K562 (cell line): ENCODE measurements around the gene TRIM38. TPM values are rescaled to one million over a fixed set of nuclear protein-coding genes. Genes with fewer than 3 reads are reported as not detected.
A peak's percentile ranks its signal among the peaks of the same experiment; 100 is the strongest.

Source experiments
- ARID2 ChIP-seq: fragments of 450-650 bp; IDR thresholded peaks from 2 replicates; pipeline ENCODE4 v1.6.1; 2017; ENCODE audit warnings: antibody characterized with exemption, mild to moderate bottlenecking
- ARNT ChIP-seq, 2 experiments: fragments of 450-650 bp; IDR thresholded peaks; 2 replicates each; pipeline ENCODE4 v1.6.1; 2016; ENCODE audit warnings: mild to moderate bottlenecking in 1 of 2
- DPF2 ChIP-seq: fragments of 450-650 bp; IDR thresholded peaks from 2 replicates; pipeline ENCODE4 v1.6.1; 2016
- GABPB1 ChIP-seq: sonication (generic); formaldehyde crosslinking; IDR thresholded peaks from 2 replicates; pipeline ENCODE4 v1.8.0; 2022; ENCODE audit warnings: mild to moderate bottlenecking, missing genetic modification reagents
- HDAC3 ChIP-seq: fragments of 450-650 bp; IDR thresholded peaks from 2 replicates; pipeline ENCODE4 v1.6.1; 2018; ENCODE audit warnings: borderline replicate concordance, mild to moderate bottlenecking, moderate library complexity; ENCODE audit not compliant: partially characterized antibody
- MYC ChIP-seq, 2 experiments: fragments of 250-450 bp in 1 of 2; sonication (Bioruptor Pico) in 1 of 2; IDR thresholded peaks; 2 replicates each; pipeline versions ENCODE4 v1.5.1 to v1.6.1; 2012 to 2021; ENCODE audit warnings: low read depth in 2 of 2, borderline replicate concordance in 1 of 2, improper control_type of control experiment in 1 of 2, low read length in 1 of 2, mild to moderate bottlenecking in 1 of 2, moderate library complexity in 1 of 2
- PHTF2 ChIP-seq: fragments of 250-450 bp; sonication (Bioruptor Pico); IDR thresholded peaks from 2 replicates; pipeline ENCODE4 v1.5.0; 2021; ENCODE audit warnings: mild to moderate bottlenecking
- POLR3A ChIP-seq: IDR thresholded peaks from 2 replicates; pipeline ENCODE4 v1.6.1; 2011; ENCODE audit warnings: borderline replicate concordance, mild to moderate bottlenecking, moderate library complexity; ENCODE audit not compliant: insufficient read length, insufficient read depth; ENCODE audit errors: extremely low read depth
- RBFOX2 ChIP-seq: fragments of 200-400 bp; formaldehyde crosslinking; IDR thresholded peaks from 2 replicates; pipeline ENCODE4 v1.6.1; 2017; ENCODE audit warnings: low read depth, mild to moderate bottlenecking, low read length, moderate library complexity
- SMARCE1 ChIP-seq: fragments of 450-650 bp; IDR thresholded peaks from 2 replicates; pipeline ENCODE4 v1.7.1; 2016; ENCODE audit warnings: mild to moderate bottlenecking
- SRSF1 ChIP-seq: fragments of 200-400 bp; formaldehyde crosslinking; IDR thresholded peaks from 2 replicates; pipeline ENCODE4 v1.6.1; 2017; ENCODE audit warnings: mild to moderate bottlenecking, low read depth, low read length, moderate library complexity
- ZNF124 ChIP-seq: sonication (generic); formaldehyde crosslinking; IDR thresholded peaks from 2 replicates; pipeline ENCODE4 v1.8.1; 2022; ENCODE audit warnings: missing genetic modification reagents
- ZNF143 ChIP-seq: sonication (generic); formaldehyde crosslinking; IDR thresholded peaks from 2 replicates; pipeline ENCODE4 v1.9.0; 2022; ENCODE audit warnings: mild to moderate bottlenecking, missing genetic modification reagents
- ZNF764 ChIP-seq: fragments of 250-450 bp; sonication (Bioruptor Pico); IDR thresholded peaks from 2 replicates; pipeline ENCODE4 v1.4.0; 2020; ENCODE audit warnings: low read depth, mild to moderate bottlenecking, moderate library complexity
- polyA plus RNA-seq, 8 experiments: library from polyadenylated mRNA; depleted of rRNA in 4 of 8; stranded (reverse) in 5 of 8; unstranded in 3 of 8; fragments of >200 nt; fragmentation: Nextera tagmentation in 2 of 8; fragmentation: Illumina TruSeq in 1 of 8; extraction: Ambion mirVana in 2 of 8; extraction: Trizol in 1 of 8; gene quantifications; 2 replicates each; pipeline versions ENCODE4 v1.2.1 to v1.2.3, GENCODE V29; 2011 to 2014; ENCODE audit warnings: inconsistent platforms in 1 of 8, missing spikeins in 1 of 8
- total RNA-seq, 7 experiments: library from RNA; depleted of rRNA in 6 of 7; stranded (reverse); fragments of >200 nt in 6 of 7; fragmentation: Illumina TruSeq in 2 of 7; extraction: Trizol in 2 of 7; gene quantifications; 2 replicates each; pipeline versions ENCODE4 v1.2.1 to v1.2.3, GENCODE V29; 2011 to 2021; ENCODE audit warnings: low replicate concordance in 1 of 7
- TF ChIP-seq, protein P1 (sequence below): fragments of 250-450 bp; sonication (Bioruptor Pico); IDR thresholded peaks from 2 replicates; pipeline ENCODE4 v1.9.0; 2021; ENCODE audit warnings: mild to moderate bottlenecking, inconsistent platforms
- TF ChIP-seq, protein P2 (sequence below): fragments of 250-450 bp; sonication (Bioruptor Pico); IDR thresholded peaks from 2 replicates; pipeline ENCODE4 v1.5.0; 2022; ENCODE audit warnings: mild to moderate bottlenecking
- TF ChIP-seq, protein P3 (sequence below): fragments of 450-650 bp; IDR thresholded peaks from one replicate; pipeline ENCODE4 v1.6.1; 2018; ENCODE audit warnings: mild to moderate bottlenecking, moderate library complexity; ENCODE audit not compliant: partially characterized antibody
- TF ChIP-seq, protein P4 (sequence below): fragments of 450-650 bp; conservative IDR thresholded peaks from 2 replicates; pipeline ENCODE4 v1.6.1; 2016; ENCODE audit warnings: missing genetic modification characterization, low read depth, mild to moderate bottlenecking, missing compliant biosample characterization, moderate library complexity

Gene TRIM38
- total and polyA plus RNA-seq, 9 of the 15 experiments (the other 6 are each of a cell fraction or from before 2014, with no cell fraction given): 1.7 to 6.7 (median 6.3) TPM

DNA sequence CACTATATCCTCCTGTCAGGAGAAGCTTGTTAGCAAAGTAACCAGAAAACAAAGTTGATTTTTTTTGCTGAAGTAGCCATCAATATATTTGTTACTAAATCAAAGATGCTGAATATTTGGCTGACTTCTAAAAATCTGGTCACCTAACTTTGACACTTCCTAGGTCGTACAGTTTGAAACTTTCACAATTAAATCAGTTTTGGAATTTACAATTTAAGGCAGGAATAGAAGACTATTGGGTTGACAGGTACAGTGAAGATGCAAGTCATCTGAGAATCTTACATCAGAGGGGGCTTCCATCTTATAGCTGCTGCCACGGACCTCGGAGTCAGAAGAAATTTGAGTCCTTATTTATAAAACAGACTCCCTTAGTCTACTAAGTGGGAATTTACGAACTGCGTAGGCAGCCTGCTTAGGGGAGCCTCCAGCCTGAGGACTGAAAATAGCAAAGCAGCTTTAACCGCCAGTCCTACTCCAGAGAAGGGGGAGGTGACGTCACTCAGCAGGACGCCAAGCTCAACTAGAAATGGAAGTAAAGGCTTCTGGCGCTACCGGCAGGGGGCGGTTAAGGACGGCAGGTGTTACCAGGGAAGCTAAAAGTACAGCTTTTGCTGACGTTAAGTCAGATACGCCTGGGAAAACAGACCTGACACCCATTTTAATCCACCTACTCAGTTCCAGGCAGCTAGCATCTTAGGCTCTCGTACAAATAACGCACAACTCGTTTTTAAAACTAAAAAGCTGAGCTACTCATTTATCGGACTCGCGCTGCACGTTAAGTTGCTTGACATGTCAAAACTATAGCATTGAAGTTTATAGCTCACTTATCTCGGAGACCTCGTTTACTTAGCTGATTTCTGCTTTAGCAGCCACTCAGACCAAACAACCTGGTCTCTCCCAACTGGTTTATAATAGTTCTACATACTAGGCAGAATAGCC lies 63.6 kb downstream of the TRIM38 start (continued):
- TF ChIP-seq, protein P1, sequence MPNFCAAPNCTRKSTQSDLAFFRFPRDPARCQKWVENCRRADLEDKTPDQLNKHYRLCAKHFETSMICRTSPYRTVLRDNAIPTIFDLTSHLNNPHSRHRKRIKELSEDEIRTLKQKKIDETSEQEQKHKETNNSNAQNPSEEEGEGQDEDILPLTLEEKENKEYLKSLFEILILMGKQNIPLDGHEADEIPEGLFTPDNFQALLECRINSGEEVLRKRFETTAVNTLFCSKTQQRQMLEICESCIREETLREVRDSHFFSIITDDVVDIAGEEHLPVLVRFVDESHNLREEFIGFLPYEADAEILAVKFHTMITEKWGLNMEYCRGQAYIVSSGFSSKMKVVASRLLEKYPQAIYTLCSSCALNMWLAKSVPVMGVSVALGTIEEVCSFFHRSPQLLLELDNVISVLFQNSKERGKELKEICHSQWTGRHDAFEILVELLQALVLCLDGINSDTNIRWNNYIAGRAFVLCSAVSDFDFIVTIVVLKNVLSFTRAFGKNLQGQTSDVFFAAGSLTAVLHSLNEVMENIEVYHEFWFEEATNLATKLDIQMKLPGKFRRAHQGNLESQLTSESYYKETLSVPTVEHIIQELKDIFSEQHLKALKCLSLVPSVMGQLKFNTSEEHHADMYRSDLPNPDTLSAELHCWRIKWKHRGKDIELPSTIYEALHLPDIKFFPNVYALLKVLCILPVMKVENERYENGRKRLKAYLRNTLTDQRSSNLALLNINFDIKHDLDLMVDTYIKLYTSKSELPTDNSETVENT (CRISPR knock-in tag): 0 out of 2 replicates have a peak, but pooled peaks have one; percentile 62
- TF ChIP-seq RBFOX2 (no peak), SRSF1 (no peak), MYC (IDR thresholded peaks at IDR 0.05; ENCODE audit: low read depth, low read length) (0 out of 2 replicates have a peak, but pooled peaks have one; percentile 65), MYC (CRISPR knock-in tag; IDR thresholded peaks at IDR 0.05; ENCODE audit: borderline replicate concordance, low read depth) (no peak), ZNF764 (CRISPR knock-in tag) (no peak; the same call in 1 of the 2 replicates), ARNT (IDR thresholded peaks at IDR 0.05) (peak in 1 of 2 experiments; percentile 35; a peak in 1 of 4 replicates), ARID2 (no peak), DPF2 (peak; percentile 69), HDAC3 (peak; percentile 66), PHTF2 (CRISPR knock-in tag) (peak; percentile 85; the same call in 1 of the 2 replicates), SMARCE1 (no peak), POLR3A (no peak), ZNF143 (CRISPR knock-in tag) (no peak), GABPB1 (CRISPR knock-in tag) (no peak; the same call in 1 of the 2 replicates), ZNF124 (no peak)
- TF ChIP-seq, protein P2, sequence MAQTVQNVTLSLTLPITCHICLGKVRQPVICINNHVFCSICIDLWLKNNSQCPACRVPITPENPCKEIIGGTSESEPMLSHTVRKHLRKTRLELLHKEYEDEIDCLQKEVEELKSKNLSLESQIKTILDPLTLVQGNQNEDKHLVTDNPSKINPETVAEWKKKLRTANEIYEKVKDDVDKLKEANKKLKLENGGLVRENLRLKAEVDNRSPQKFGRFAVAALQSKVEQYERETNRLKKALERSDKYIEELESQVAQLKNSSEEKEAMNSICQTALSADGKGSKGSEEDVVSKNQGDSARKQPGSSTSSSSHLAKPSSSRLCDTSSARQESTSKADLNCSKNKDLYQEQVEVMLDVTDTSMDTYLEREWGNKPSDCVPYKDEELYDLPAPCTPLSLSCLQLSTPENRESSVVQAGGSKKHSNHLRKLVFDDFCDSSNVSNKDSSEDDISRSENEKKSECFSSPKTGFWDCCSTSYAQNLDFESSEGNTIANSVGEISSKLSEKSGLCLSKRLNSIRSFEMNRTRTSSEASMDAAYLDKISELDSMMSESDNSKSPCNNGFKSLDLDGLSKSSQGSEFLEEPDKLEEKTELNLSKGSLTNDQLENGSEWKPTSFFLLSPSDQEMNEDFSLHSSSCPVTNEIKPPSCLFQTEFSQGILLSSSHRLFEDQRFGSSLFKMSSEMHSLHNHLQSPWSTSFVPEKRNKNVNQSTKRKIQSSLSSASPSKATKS (CRISPR knock-in tag): peak; percentile 68; the same call in 1 of the 2 replicates
- TF ChIP-seq, protein P3, sequence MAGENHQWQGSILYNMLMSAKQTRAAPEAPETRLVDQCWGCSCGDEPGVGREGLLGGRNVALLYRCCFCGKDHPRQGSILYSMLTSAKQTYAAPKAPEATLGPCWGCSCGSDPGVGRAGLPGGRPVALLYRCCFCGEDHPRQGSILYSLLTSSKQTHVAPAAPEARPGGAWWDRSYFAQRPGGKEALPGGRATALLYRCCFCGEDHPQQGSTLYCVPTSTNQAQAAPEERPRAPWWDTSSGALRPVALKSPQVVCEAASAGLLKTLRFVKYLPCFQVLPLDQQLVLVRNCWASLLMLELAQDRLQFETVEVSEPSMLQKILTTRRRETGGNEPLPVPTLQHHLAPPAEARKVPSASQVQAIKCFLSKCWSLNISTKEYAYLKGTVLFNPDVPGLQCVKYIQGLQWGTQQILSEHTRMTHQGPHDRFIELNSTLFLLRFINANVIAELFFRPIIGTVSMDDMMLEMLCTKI: no peak
- TF ChIP-seq, protein P4, sequence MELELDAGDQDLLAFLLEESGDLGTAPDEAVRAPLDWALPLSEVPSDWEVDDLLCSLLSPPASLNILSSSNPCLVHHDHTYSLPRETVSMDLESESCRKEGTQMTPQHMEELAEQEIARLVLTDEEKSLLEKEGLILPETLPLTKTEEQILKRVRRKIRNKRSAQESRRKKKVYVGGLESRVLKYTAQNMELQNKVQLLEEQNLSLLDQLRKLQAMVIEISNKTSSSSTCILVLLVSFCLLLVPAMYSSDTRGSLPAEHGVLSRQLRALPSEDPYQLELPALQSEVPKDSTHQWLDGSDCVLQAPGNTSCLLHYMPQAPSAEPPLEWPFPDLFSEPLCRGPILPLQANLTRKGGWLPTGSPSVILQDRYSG (tag): peak; percentile 53
